HG03558 (cell line): Measurements from ENCODE around the gene FAM153A.
"Not testable (repeated sequence)": the region's sequence is repeated elsewhere in the genome, so short reads cannot be mapped to it uniquely, and the experiment has no call there.

Experiments used
- ATAC-seq: cut with Tn5 transposase; IDR thresholded peaks from one replicate; pipeline ENCODE4 v1.9.1; 2021; ENCODE audit warnings: moderate number of reproducible peaks; ENCODE audit not compliant: unreplicated experiment; ENCODE audit errors: extremely low read depth

Gene FAM153A

DNA sequence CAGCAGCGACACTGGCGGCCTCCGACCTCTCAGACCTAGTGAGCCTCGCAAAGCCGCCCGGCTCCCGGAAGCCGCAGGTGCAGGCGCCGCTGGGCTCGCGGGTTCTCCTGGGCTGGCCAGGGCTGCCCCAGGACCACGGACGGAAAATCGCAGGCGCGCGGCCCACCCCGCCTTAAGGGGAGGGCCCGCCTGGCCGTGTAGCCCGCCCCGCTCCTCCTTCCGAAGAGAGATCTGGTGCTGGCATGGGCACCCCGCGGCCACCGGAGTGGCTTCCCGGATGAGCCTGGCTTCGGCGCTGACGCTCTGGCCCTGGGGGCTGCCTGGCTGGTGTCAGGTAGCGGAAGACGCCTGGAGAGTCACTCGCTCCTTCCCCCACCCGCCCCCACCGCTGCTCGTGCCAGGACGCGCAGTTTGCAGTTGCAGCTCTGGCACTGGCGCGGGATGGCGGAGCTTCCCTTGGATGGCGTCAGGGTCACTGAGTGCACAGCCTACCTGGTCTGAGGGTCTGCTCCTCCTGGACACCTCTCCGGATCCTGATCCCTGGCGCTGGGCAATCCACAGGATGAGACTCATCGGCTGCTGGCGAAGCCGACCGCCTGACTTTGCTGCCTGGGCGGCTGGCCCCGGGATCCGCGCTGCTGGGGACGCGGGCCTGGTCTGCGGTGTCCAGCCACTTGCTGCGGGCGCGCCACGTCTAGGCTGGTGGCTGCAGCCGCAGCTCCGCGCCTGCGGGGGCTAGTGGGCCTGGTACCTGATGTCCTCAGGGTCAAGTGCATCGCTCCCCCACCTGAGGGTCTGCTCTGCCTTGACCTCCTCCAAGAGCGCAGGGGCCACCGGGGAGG, at the start of gene FAM153A:
Gene FAM153A (minus strand): TSS at position 108 of the 842 bp plus-strand sequence.
- ATAC-seq = not testable (repeated sequence)

DNA sequence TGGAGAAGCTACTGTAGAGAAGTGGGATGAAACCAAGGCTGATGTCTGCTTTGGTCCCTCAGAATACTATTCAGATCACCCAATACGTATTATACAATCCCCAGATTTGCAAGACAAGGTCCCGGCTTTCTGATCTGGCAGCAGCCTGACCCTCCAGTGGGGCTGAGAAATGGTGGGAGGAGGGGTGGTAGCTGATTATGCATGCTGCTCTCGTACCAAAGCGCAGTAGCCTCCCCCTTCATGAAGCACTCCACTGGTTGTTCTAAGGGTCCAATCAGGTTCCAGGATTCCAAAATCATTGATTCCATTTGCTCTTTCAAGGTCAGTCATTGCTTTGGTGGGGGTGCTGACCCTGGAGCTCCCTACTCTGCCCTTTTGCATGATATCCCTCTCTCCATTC, 49.6 kb upstream of the FAM153A start:
- not testable (repeated sequence) for ATAC-seq

DNA sequence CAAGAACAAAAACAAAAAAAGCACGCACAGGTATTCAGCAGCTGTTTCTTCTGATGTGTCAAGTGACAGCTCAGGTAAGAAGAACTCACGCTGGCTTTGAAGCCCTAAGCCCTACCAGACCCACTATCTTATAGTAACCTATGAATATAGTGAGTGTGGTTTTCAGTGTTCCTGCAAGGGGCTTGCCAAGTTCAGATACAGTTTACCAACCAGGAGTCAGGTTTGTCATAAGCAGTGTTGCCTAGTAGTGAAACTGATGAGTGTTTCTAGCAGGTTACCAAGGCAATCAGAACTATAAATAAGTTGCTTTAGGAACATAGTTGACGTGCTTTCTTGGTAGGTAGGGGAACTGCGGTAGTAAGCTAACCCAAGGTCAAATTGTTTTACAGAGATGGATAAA, 43.4 kb upstream of the FAM153A start:
- not testable (repeated sequence) for ATAC-seq

DNA sequence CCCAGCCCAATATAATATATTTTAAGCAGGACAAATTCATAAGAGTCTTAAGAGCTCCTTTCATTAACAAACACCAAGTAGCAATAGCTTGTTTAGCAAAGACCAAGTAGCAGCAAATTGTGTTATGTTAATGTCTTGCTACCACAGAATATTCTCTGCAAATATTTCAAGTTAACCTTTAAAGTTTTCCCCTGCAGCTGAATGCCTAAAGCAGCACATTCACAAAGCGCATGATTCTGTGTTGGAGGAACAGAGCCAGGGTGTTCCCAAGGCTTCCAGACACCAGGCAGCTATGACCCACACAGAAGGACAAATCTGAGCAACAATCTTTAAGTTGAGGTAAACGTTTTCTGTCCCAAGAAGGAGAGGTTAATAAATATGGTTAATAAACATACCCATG, 42.1 kb upstream of the FAM153A start:
- ATAC-seq = not testable (repeated sequence)

DNA sequence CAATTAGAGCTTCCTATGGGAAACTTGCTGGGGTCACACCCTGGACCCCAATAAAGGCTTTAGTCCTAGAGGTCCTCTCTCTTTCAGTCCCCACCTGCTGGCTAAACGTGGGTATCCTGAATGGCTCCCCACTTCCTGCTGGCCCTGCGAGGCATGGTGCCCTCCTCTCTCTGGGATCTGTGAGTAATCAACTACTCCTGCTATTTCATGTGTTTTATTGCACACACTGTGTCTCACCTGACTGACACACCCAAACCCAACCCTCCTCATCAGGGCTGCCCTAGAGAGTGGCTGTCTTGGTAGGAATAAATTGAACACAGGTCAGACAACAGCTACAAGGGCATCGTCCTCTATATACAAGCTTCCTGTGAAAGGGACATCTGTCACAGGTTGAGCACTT, 39.8 kb upstream of the FAM153A start:
- not testable (repeated sequence) for ATAC-seq

DNA sequence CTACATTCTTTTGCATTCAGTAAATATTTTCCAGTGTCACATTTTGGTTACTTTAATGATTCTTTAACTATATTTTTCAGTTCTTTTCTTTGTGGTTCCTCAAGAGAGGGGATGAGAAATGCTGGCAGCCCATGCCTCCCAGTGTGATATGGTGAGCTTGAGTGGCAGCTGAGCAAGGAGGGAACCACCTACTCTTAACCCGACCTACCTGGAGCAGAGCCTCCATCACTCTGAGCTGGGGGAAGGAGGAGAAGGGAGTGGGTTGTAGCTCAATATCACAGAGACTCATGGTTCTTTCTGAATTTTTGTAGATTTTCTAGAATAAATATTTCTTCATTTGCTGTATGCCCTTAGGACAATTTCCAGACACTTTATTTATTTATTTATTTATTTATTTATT, 37.0 kb upstream of the FAM153A start:
- ATAC-seq = not testable (repeated sequence)

DNA sequence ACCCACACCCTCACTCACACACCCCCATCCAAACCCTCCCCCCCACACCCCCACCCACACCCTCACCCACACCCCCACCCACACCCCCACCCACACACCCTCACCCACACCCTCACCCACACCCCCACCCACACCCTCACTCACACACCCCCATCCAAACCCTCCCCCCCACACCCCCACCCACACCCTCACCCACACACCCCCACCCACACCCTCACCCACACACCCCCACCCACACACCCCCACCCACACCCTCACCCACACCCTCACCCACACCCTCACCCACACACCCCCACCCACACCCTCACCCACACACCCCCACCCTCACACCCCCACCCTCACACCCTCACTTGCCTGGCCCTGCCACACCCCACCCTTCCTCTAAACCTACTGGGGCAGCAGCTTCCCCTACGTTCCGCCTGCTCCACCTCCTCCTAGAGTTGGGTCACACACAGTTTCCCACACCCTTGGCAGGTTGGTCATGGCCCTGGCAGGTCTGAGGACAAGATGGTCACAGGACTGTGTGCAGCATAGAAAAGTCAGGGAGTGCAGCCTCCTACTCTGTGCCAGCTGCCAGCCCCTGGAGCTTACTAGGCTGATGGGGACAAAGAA, 30.2 kb upstream of the FAM153A start:
- ATAC-seq = not testable (repeated sequence)

DNA sequence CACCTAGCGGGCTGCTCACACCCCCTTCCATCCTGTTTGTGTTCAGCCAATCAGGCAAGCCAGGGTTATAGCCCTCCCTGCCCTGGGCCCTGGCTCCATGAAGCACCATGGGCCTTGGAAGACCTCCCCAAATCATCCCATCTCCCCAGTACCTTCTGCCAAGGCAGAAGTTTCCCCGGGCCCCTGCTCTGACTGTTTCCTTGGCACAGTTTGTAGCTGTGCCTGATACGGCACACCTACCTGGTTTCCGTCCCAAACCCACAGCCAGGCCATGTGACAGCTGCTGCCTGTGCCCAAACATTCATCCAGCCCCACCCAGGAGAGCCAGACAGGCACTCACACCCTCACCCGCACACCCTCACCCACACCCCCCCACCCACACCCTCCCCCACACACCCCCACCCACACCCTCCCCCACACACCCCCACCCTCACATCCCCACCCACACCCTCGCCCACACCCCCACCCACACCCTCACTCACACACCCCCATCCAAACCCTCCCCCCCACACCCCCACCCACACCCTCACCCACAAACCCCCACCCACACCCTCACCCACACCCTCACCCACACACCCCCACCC, 29.6 kb upstream of the FAM153A start:
- ATAC-seq = not testable (repeated sequence)

DNA sequence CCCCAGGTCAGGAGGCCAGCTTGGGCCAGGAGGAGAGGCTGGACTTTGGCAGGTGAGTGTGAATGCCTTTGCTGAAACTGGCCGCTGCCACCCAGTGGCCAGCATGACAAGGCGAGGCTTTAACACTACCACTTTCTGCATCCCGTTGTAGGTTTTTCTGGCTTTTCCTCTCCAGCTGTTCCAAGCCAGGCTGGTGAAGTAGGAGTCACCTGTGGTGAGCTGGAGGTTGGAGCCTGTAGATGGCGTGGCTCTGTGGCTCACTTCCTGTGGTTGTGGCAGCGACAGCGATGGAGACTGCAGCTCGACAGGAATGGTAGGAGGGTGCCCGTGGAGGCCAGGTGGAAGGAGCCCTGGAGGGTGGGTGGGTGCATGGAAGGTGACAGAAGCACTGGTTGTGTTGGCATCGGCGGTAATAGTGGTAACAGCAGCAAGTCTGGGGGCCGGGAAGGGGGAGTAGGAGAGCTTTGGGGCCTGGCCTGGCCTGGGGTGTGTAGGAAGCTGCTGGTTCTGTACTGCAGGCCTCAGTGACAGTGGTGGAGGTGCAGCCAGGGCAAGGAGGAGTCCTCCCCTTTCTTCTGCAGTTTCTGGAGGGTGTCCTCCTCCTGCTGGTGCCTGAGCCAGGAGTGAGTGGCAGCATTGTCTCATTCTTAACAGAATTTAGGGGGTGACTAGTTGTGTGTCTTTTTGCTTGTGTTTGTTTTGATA, 26.7 kb upstream of the FAM153A start:
- ATAC-seq = not testable (repeated sequence)

DNA sequence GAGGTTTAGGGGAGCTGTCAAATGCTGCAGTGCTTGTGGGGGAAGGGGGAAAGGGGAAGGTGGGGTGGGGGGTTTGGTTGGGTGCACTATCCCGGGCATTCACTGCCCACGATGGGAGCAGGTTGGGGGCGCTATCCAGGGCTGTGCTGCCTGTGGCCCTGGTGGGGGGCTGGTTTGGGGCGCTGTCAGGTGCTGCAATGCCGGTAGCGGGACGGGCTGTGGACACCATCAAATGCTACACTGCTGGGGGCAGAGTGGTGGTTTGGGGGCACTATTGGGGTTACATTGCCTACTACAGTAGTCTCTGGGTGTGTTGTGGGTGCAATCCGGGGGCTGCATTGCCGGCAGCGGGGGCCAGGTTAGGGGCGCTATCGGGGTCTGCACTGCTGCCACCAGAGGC, 25.7 kb upstream of the FAM153A start:
- ATAC-seq = not testable (repeated sequence)

DNA sequence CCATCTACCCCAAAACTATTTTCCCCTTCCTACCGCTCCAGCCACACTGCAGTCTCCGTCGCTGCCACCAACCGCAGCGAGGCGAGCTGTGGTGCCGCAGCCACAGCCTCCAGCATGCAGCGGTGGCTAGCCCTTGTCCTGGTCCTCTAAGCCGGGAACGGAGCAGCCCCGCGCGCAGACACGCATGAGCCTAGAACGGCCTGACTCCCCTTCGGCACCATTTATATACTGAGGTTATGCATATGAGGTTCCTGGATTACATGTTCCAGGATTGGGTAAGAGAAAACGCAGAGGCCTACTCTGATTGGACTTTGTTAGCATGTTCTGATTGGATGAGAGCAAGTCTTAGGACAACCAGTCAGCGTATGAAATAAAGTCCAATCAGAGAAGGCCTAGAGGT, 24.6 kb upstream of the FAM153A start:
- not testable (repeated sequence) for ATAC-seq

DNA sequence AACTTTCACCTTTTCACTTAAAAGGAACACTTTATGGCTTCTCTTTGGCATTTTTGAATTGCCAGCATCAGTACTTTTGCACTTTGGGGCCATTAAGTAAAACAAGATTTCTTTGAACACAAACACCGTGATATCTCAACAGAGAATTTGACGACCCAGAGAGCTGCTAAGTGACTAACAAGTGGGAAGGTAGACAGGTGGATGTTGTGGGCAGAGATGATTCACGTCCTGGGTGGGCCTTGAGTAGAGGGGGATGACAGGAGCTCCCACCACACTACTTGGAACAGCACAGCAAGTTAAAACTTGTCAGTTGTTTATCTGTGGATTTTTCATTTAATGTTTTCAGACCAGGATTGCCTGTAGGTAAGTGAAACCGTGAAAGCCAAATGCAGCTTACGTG, 18.7 kb upstream of the FAM153A start:
- not testable (repeated sequence) for ATAC-seq

DNA sequence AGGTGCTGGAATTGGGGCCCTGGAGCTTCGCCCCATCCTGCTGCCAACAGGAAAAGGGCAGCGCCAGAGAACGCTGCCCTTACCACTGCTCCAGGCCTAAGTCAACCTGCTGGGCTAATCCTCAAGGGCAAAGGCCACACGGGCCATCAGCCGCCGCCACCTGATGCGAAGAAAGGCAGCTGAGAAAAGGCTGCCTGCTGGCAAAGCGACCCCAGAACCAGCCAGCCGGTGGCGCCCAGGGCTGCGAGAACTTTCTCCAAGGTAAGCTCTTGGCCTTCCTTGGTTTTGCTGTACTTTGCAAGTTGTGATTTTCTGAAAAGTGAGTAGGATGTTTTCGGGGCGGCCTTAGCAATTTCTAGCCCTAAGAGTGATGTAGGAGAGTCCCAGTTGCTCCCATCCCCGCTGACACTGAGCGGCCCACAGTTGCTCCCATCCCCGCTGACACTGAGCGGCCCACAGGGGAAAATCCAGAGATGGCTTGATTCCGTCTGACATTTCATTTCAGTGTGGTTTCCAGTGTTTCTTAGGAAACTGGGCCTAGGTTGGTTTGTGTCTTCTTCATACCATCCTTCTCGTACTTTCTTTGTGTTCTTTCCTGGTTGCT, 15.6 kb upstream of the FAM153A start:
- not testable (repeated sequence) for ATAC-seq

DNA sequence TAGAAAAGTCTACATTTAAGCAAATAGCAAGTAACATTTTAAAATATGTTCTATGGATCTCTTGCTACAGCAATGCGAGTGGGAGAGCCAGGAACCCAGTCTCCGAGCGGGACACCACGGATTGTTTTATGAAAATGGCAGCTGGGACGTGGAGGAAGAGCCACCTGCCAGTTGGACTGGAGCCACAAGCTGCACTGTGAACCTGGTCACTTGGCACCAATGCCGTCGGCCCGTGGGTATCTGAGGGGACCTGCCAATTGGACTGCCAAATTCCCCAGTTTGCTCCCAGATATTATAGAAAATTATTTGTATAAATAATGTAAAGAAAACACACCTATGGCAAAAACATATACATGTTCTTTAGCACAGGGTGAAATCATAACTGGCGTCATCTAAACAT, 10.6 kb upstream of the FAM153A start:
- ATAC-seq = not testable (repeated sequence)

DNA sequence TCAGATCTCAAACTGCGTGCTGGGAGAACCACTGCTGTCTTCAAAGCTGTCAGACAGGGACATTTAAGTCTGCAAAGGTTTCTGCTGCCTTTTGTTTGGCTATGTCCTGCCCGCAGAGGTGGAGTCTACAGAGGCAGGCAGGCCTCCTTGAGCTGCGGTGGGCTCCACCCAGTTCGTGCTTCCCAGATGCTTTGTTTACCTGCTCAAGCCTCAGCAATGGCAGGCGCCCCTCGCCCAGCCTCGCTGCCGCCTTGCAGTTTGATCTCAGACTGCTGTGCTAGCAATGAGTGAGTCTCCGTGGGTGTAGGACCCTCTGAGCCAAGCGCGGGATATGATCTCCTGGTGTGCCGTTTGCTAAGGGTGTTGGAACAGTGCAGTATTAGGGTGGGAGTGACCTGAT, 8.9 kb upstream of the FAM153A start:
- ATAC-seq = not testable (repeated sequence)

DNA sequence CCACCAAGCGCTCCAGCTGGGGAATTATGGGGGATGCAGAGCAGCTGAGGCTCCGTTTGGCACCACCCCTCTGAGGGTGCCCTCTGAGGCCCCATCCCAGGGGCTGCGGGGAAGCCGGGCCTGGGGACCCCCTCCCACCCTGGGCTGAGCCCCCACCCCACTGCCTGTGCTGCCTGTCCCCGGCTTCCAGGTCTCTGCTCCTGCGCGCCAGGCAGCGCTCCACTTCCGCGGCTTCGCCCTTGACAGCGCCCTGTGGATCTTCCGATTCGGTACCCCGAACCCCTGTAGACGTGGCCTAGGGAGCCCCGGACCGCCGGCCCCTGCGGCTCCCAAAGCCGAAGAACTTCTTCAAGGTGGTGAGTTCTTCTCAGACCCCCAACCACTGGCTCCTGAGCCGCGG, 530 bp downstream of the FAM153A start:
- ATAC-seq = not testable (repeated sequence)

DNA sequence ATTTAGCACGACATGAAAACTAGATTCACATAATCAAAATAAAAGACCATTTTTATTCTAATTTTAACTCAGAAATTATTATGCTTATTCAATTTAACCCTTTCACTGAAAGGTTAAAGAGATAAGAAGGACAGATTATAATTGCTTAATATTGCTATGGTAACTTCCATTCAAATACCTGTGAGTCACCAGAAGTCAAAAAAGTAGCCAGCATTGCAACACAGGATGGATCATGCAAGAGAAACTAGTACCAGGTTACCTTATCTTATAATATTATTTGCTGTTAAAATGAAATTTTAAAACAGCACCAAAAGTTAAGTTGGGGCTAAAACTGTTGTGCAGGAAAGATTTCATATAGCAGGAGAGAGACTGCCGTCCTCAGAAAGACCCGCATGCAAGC, 11.5 kb downstream of the FAM153A start:
- ATAC-seq = not testable (repeated sequence)

DNA sequence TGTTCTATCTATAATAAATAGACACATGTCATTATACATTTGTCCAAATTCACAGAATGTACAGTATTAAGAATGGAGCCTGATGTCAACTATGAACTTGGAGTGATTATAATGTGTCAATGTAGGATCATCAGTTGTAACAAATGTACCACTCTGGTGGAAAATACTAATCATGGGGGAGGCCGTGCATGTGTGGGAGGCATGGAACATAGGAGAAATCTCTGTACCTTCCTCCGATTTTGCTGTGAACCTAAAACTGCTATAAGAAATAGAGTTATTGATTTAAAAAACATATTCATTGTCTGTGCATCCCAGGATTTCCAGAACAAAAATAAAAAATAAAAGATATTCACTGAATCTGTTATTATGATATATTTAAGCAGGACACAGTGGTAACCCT, 12.1 kb downstream of the FAM153A start:
- not testable (repeated sequence) for ATAC-seq

DNA sequence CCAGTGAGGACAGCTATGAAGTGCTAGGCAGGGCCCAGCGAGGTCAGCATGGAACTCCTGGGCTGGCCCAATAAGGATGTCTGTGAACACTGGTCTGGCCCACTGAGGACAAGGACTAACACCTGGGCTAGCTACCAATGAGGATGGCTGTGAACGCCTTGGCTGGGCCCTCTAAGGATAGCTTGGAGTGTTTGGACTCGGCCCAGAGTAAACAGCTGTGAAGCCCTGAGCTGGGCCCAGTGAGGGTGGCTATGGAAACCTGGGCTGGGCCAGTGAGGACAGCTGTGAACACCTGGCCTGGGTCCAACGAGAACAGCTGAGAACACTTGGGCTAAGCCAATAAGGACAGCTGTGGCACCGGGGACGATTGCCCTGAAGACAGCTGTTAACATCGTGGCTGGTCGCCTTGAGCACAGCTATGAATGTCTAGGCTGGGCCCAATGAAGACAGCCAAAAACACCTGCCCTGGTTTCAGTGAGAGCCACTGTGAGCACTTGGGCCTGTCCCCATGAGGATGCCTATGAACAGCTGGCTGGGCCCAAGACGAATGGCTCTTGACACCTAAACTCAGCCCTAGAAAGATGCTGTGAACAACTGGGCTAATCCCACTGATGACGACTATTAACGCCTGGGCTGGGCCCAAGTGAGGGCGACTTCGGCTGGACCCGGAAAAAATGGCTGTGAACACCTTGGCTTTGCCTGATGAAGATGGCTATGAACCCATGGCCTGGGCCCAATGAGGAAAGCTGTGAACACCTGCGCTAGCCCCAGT, 18.8 kb downstream of the FAM153A start:
- not testable (repeated sequence) for ATAC-seq
